Cardiac fibroblast (primary cell): ENCODE measurements around the gene TRAF3.
A peak's percentile ranks its signal among the peaks of the same experiment; 100 is the strongest.

Experiments used
- DNase-seq, 2 donors: peaks; one replicate each; pipeline versions ENCODE4 v3.0.0 to v3.0.0-alpha.2; 2010; ENCODE audit warnings: low read depth in 2 of 2
- H3K4me3 ChIP-seq, 2 donors: replicated peaks in 1 of 2; 1 replicate in 1 of 2; 2 replicates in 1 of 2; pipeline ENCODE4 v1.5.1; 2011; ENCODE audit warnings: low read depth in 2 of 2, low read length in 2 of 2, mild to moderate bottlenecking in 2 of 2, moderate library complexity in 1 of 2
- TF ChIP-seq, protein P1 (sequence below): IDR thresholded peaks from one replicate; pipeline ENCODE4 v1.5.1; 2011; ENCODE audit warnings: low read depth, mild to moderate bottlenecking, low read length, inconsistent platforms

TRAF3 gene

DNA sequence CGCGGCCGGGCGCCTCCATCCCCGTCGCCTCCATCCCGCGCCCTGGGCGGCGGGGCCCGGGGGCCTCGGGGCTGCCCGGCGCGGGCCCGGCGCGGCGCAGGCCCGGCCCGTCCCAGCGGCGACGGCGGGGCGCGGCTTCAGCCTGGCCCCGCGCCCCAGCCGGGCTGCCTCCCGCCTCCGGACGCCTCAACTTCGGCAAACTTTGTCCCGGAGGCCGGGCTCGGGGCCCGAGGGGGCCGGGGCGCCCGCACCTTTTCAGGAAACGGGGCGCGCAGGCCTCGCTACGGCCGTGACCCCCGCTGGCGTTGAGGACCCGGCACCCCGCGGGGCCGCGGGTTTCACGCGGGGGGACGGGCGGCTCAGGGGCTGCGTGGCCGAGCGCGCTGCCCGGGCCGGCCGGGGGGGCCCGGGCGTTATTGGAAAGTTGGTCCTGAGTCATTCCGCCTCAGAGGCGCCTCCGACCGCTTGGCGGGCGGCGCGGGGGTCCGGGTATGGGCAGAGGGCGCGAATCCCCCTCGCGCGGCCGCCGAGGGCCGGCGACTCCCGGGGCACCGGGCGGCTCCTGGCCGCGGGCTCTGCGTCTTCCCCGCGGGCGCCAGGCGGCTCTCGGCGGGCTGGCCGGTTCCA, 575 bp downstream of the TRAF3 start:
- DNase-seq = no peak
- TF ChIP-seq, protein P1, sequence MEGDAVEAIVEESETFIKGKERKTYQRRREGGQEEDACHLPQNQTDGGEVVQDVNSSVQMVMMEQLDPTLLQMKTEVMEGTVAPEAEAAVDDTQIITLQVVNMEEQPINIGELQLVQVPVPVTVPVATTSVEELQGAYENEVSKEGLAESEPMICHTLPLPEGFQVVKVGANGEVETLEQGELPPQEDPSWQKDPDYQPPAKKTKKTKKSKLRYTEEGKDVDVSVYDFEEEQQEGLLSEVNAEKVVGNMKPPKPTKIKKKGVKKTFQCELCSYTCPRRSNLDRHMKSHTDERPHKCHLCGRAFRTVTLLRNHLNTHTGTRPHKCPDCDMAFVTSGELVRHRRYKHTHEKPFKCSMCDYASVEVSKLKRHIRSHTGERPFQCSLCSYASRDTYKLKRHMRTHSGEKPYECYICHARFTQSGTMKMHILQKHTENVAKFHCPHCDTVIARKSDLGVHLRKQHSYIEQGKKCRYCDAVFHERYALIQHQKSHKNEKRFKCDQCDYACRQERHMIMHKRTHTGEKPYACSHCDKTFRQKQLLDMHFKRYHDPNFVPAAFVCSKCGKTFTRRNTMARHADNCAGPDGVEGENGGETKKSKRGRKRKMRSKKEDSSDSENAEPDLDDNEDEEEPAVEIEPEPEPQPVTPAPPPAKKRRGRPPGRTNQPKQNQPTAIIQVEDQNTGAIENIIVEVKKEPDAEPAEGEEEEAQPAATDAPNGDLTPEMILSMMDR = no peak
- H3K4me3 ChIP-seq = peak overlapping the region; percentile 53 to 54

DNA sequence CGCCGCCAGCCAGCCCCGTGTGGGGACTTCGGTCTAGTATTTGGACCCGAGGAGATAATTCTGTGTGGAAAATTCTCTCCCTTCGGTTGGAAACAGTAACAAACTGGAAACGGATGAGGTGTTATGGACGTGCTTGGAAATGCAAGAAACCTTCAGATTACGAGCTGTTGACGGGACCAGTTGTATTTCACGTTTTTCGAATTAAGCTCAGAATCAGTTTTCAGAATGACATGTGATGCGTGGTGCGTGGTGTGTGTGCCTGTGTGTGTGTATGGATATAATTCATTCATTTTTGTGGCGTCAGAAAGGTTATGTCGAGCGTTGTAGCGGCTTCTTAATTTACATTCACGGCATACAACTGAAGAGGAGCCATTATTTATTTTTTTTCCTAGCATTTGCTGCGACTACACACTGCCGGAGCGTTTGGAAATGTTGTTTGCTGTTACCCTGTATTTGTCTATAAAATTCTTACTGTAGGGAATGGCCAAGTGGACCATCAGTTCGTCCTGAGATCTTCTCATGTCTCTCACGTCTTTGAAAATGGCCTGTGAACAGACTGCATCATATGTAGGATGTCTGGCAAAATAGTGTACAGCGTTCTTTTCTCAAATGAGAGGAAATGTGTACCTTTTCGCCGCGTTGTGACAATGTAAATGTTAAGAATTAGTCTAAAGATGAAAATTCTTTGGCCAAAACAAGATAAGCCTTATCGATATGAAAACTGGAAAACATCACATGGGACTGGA, 1.3 kb downstream of the TRAF3 start:
- DNase-seq = peak; percentile 45 to 47
- TF ChIP-seq, protein P1 = no peak
- peak overlapping the region; percentile 53 to 54 for H3K4me3 ChIP-seq

DNA sequence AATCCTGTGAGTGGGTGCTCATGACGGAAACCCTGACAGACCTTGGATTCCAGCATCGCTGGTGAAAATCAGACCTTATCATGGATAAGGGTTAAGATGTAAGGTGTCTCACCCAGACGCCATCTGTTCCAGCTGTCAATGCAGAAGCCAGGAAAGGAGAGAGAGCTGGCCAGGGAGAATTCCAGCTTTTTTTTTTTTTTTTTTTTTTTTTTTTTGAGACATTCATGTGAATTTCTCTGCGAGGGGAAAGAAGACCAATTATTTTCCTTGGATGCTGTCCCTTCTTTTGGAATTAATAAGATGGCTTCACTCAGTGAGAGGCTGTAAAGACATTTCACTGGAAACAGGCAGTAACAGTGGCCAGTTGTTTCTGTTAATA, 1.8 kb downstream of the TRAF3 start:
- TF ChIP-seq, protein P1 = no peak
- DNase-seq = no peak
- H3K4me3 ChIP-seq = peak overlapping the region; percentile 53 to 54

DNA sequence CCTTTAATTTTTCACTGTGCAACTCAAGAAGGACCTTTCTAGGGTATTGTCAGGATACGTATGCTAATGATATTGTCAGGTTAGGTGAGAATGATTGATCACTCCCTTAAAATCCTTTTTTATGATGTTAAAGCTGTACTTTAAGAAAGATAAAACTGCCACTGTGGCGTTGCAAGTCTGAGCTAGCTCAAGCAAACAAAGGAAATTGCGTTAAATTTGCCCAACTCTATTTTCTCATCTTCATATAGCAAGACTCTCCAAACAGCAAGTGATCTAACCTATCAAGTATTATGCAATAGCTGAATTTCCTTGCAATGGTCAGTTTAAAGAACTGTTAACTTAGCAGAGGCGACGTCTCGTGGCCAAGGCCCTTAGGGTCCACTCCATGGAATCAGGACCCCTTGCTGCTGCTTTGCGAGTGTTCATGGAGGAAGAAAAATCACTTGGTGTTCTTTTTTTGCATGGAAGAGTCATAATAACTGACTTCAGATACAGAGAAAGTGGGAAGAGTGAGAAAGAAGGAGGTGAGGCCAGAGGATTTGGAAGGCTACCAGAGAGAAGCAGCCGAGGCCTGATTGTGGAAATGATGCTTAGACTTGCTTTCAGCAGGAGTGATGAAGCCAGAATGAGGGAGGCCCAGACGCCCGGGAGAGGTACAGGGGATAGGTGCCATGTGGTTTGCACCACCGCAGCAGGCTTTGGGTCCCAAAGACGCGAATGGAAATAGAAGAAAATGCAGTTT, 2.5 kb downstream of the TRAF3 start:
- peak; percentile 29 to 52 for DNase-seq
- no peak overlapping the region for H3K4me3 ChIP-seq
- TF ChIP-seq, protein P1 = no peak

DNA sequence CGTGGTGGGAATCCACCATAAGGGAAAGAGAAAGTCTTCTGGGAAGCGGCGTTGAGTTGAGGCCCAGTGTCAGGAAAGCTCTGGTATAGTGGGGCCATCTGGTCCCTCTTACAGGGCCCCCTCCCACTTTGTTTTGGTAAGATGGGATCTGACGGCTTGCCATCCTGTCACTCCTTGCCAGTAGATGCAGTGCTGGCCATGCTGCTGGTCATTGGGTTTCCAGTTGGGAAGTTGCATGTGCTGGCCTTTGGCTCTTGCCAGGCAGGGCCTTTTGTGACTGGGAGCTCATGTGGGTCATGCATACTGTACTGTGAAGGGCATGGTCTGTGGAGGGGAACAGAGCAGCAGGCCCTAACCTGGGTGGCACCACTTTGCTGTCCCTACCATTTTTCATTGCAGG, 3.8 kb downstream of the TRAF3 start:
- H3K4me3 ChIP-seq = no peak overlapping the region
- TF ChIP-seq, protein P1 = no peak
- DNase-seq = no peak

DNA sequence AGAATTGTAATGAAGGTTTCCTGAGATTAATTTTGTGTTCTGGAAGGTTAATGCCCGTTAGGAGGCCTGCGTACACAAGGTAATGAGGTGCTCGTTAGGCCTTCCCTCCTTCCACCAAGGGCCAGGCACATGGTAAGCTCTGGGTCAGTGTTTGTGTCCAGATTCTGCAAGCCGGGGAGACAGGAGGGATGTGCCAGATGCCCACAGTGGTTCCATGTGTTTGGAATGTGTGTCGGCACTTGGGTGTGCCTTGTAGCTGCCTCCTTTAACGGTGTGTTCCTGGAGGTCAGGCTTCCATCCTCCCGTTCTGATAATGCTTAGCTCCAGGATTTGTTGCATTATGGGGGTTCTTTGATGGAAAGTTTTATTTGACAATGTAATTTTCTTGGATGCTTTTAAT, 5.7 kb downstream of the TRAF3 start:
- H3K4me3 ChIP-seq = no peak overlapping the region
- no peak for DNase-seq
- TF ChIP-seq, protein P1 = no peak
